Suprapubic skin (tissue), 4 donors: ENCODE results near the gene WNT16. TPM values are rescaled to one million over a fixed set of nuclear protein-coding genes. Genes with fewer than 3 reads are reported as not detected.

Experiments
- DNase-seq, 2 donors: peaks; one replicate each; pipeline ENCODE4 v3.0.0-alpha.2; 2019; ENCODE audit warnings: low spot score in 2 of 2
- H3K27ac ChIP-seq: fragments of 200-600 bp; sonication (generic); one replicate; pipeline ENCODE4 v1.5.1; 2019
- H3K27me3 ChIP-seq: fragments of 200-600 bp; sonication (generic); one replicate; pipeline ENCODE4 v1.5.1; 2019
- H3K36me3 ChIP-seq: fragments of 200-600 bp; sonication (generic); one replicate; pipeline ENCODE4 v1.5.1; 2019
- H3K4me1 ChIP-seq: fragments of 200-600 bp; sonication (generic); one replicate; pipeline ENCODE4 v1.5.1; 2019
- H3K4me3 ChIP-seq: fragments of 200-600 bp; sonication (generic); one replicate; pipeline ENCODE4 v1.5.1; 2019; ENCODE audit warnings: mild to moderate bottlenecking
- H3K9me3 ChIP-seq: fragments of 200-600 bp; sonication (generic); one replicate; pipeline ENCODE4 v1.5.1; 2019
- EP300 ChIP-seq: sonication (generic); formaldehyde crosslinking; IDR thresholded peaks from one replicate; pipeline ENCODE4 v1.6.1; 2017; ENCODE audit warnings: antibody characterized with exemption
- POLR2A ChIP-seq, 2 donors: fragments of 450-650 bp; IDR thresholded peaks; one replicate each; pipeline ENCODE4 v1.6.1; 2017; ENCODE audit warnings: antibody characterized with exemption in 2 of 2, mild to moderate bottlenecking in 2 of 2, moderate library complexity in 2 of 2
- POLR2AphosphoS5 ChIP-seq, 3 donors: sonication (generic); formaldehyde crosslinking; IDR thresholded peaks; one replicate each; pipeline ENCODE4 v1.6.1; 2017; ENCODE audit warnings: antibody characterized with exemption in 3 of 3
- WGBS: methylation state at CpG from one replicate; pipeline ENCODE4 v1.1.5; 2018; 5-methylcytosine and 5-hydroxymethylcytosine counted together
- total RNA-seq, 4 donors: library from RNA; depleted of rRNA; stranded (reverse); fragments of >200 nt; gene quantifications; one replicate each; pipeline ENCODE4 v1.1.0, GENCODE V29; 2016
- TF ChIP-seq, protein P1 (sequence below), 2 donors: fragments of 200-600 bp in 1 of 2; fragments of 450-650 bp in 1 of 2; sonication (generic) in 1 of 2; IDR thresholded peaks; one replicate each; pipeline ENCODE4 v1.5.1; 2016 to 2019; ENCODE audit warnings: antibody characterized with exemption in 2 of 2, mild to moderate bottlenecking in 1 of 2, moderate library complexity in 1 of 2

Gene WNT16
- total RNA-seq, 4 donors from 2014 or later: 11.6 to 28.8 (median 18.3) TPM

GRCh38 chr7:121337398-121337797 is 8.6 kb downstream of the WNT16 start:
- WGBS: 21% methylated on average over 3 of the region's 3 CpGs
- peaks cover 33% of the 10 kb centered on the region for H3K27me3 ChIP-seq
- no peak for DNase-seq
- H3K4me1 ChIP-seq: no peaks in the 10 kb centered on the region
- no peak overlapping the region for H3K4me3 ChIP-seq
- no peaks in the 10 kb centered on the region for H3K36me3 ChIP-seq
- no peaks in the 10 kb centered on the region for H3K9me3 ChIP-seq
- no peak overlapping the region for H3K27ac ChIP-seq
- no peak for TF ChIP-seq POLR2A (IDR thresholded peaks at IDR 0.05)
- no peak for TF ChIP-seq POLR2AphosphoS5 (IDR thresholded peaks at IDR 0.05)

- Histone ChIP-seq H3K9me3 (no peaks in the 10 kb centered on the region), H3K36me3 (no peaks in the 10 kb centered on the region), H3K4me1 (no peaks in the 10 kb centered on the region), H3K4me3 (no peak overlapping the region), H3K27ac (no peak overlapping the region), H3K27me3 (peaks cover 16% of the 10 kb centered on the region)
- 81% methylated on average over 5 of the region's 5 CpGs for WGBS
- no peak for TF ChIP-seq EP300
- TF ChIP-seq POLR2AphosphoS5 (IDR thresholded peaks at IDR 0.05): no peak
- TF ChIP-seq, protein P1, sequence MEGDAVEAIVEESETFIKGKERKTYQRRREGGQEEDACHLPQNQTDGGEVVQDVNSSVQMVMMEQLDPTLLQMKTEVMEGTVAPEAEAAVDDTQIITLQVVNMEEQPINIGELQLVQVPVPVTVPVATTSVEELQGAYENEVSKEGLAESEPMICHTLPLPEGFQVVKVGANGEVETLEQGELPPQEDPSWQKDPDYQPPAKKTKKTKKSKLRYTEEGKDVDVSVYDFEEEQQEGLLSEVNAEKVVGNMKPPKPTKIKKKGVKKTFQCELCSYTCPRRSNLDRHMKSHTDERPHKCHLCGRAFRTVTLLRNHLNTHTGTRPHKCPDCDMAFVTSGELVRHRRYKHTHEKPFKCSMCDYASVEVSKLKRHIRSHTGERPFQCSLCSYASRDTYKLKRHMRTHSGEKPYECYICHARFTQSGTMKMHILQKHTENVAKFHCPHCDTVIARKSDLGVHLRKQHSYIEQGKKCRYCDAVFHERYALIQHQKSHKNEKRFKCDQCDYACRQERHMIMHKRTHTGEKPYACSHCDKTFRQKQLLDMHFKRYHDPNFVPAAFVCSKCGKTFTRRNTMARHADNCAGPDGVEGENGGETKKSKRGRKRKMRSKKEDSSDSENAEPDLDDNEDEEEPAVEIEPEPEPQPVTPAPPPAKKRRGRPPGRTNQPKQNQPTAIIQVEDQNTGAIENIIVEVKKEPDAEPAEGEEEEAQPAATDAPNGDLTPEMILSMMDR (IDR thresholded peaks at IDR 0.05): no peak
- TF ChIP-seq POLR2A (IDR thresholded peaks at IDR 0.05): no peak
- DNase-seq: no peak
Observed at GRCh38 chr7:121339082-121339481, 10.3 kb downstream of the WNT16 start.

DNA sequence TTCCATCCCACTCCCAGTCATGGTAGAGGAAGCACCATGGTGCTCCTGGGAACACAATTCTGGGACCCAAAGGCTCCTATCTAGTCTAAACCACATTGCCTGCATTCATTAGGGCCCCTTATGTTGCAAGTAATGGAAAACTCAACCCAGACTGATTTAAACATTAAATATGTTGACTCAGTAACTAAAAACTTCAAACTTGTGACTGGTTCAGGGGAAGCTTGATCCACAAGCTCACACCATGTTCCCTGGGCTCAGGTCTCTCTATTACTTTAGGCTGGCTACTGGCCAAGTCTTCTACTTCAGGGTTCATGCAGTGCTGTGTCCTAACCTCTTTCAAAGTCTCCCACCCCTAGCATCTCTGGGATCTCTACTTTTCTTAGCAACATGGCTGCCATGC is 13.1 kb downstream of the WNT16 start:
- no peaks in the 10 kb centered on the region for H3K36me3 ChIP-seq
- H3K9me3 ChIP-seq: no peaks in the 10 kb centered on the region
- H3K4me3 ChIP-seq: no peak overlapping the region
- no peaks in the 10 kb centered on the region for H3K4me1 ChIP-seq
- DNase-seq: no peak
- TF ChIP-seq POLR2A (IDR thresholded peaks at IDR 0.05): no peak
- TF ChIP-seq, protein P1 (IDR thresholded peaks at IDR 0.05): no peak
- TF ChIP-seq POLR2AphosphoS5 (IDR thresholded peaks at IDR 0.05): no peak
- no peak for TF ChIP-seq EP300
- H3K27me3 ChIP-seq: no peaks in the 10 kb centered on the region
- no peak overlapping the region for H3K27ac ChIP-seq

DNA sequence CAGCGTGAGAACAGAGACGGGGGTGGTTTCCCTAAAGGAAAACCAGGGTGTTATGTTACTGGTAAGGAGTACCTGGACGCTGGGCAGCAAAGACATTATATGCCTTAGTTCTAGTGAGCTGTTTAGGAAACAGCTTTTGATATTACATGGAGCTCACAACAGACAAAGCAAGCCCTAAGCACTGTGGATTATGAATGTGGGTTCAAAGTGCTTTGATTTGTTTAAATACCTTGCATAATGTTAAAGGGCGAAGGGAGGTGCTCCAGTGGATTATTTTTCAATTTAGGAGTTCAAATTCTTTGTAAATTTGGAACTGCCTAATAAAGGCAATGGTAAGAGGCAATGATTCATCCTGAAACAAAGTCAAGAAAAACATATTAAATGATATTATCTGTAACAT is 13.8 kb downstream of the WNT16 start:
- H3K4me3 ChIP-seq: no peak overlapping the region
- no peaks in the 10 kb centered on the region for H3K9me3 ChIP-seq
- H3K27me3 ChIP-seq: no peaks in the 10 kb centered on the region
- WGBS: 92% methylated on average over 4 of the region's 4 CpGs
- no peak overlapping the region for H3K27ac ChIP-seq
- DNase-seq: no peak
- TF ChIP-seq POLR2AphosphoS5 (IDR thresholded peaks at IDR 0.05) (no peak), EP300 (no peak), POLR2A (IDR thresholded peaks at IDR 0.05) (no peak)
- TF ChIP-seq, protein P1 (IDR thresholded peaks at IDR 0.05): no peak
- H3K4me1 ChIP-seq: no peaks in the 10 kb centered on the region
- no peaks in the 10 kb centered on the region for H3K36me3 ChIP-seq

DNA sequence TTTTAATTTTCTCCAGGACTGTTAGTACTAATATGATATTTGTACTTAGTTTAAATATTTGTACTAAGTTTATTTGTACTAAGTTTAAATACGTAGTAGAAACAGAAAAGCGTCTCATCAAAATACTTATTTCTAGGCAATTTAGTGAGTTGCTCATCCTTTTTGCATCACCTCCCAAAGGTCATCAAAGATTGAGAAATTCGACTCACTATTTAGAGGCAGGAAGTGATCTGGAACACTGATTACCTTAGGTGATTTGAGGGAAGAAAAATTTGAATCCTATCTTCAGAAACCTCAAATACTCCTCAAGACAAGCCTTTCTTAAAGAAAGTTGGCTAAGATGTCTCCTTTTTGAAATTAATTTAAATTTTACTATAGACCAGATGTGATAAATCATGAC is 14.5 kb downstream of the WNT16 start:
- no peak for DNase-seq
- Histone ChIP-seq H3K36me3 (no peaks in the 10 kb centered on the region), H3K27me3 (no peaks in the 10 kb centered on the region), H3K27ac (no peak overlapping the region), H3K4me1 (no peaks in the 10 kb centered on the region), H3K9me3 (no peaks in the 10 kb centered on the region), H3K4me3 (no peak overlapping the region)
- TF ChIP-seq, protein P1 (IDR thresholded peaks at IDR 0.05): no peak
- TF ChIP-seq POLR2AphosphoS5 (IDR thresholded peaks at IDR 0.05): no peak
- TF ChIP-seq POLR2A (IDR thresholded peaks at IDR 0.05): no peak
- no peak for TF ChIP-seq EP300
- 80% methylated on average over 3 of the region's 3 CpGs for WGBS

GRCh38 chr7:121344093-121344492 is 15.3 kb downstream of the WNT16 start:
- Histone ChIP-seq H3K4me3 (no peak overlapping the region), H3K27me3 (no peaks in the 10 kb centered on the region), H3K27ac (no peak overlapping the region), H3K9me3 (no peaks in the 10 kb centered on the region), H3K36me3 (no peaks in the 10 kb centered on the region), H3K4me1 (no peaks in the 10 kb centered on the region)
- DNase-seq: no peak
- no peak for TF ChIP-seq POLR2AphosphoS5 (IDR thresholded peaks at IDR 0.05)
- no peak for TF ChIP-seq EP300
- TF ChIP-seq POLR2A (IDR thresholded peaks at IDR 0.05): no peak
- TF ChIP-seq, protein P1 (IDR thresholded peaks at IDR 0.05): no peak
- WGBS: 83% methylated on average over 2 of the region's 2 CpGs
